MCF 10A (cell line): ENCODE measurements around the gene TMEM94. TPM values are rescaled to one million over a fixed set of nuclear protein-coding genes. Genes with fewer than 3 reads are reported as not detected.

ENCODE experiments used
- BruUV-seq: library from RNA; stranded (reverse); fragments of 400-500 nt; replicated peaks from 2 replicates; lab custom pipeline; 2021; lab: Mats Ljungman, UMichigan
- CTCF ChIA-PET: fragments of 300-600 bp; sonication (Branson Sonifier 250); formaldehyde crosslinking; extraction: SDS; loops from one replicate; lab custom pipeline; 2021; ENCODE audit warnings: antibody characterized with exemption, inconsistent platforms; lab: Yijun Ruan, JAX
- POLR2A ChIA-PET: fragments of 300-600, 350-650 bp; sonication (Branson Sonifier 250); formaldehyde crosslinking; extraction: SDS; loops from one replicate; lab custom pipeline; 2020; ENCODE audit warnings: antibody characterized with exemption, inconsistent platforms; lab: Yijun Ruan, JAX
- DNase-seq: peaks from one replicate; pipeline ENCODE4 v3.0.0-alpha.2; 2018; ENCODE audit not compliant: unreplicated experiment
- H3K27ac Mint-ChIP-seq: one replicate; pipeline ENCODE4 v1.8.0; 2022; ENCODE audit warnings: mild to moderate bottlenecking, low read depth, mixed read lengths; ENCODE audit not compliant: unreplicated experiment
- H3K27me3 Mint-ChIP-seq: one replicate; pipeline ENCODE4 v1.8.0; 2022; ENCODE audit warnings: mixed read lengths; ENCODE audit not compliant: insufficient read depth, unreplicated experiment
- H3K36me3 Mint-ChIP-seq: one replicate; pipeline ENCODE4 v1.8.0; 2022; ENCODE audit warnings: mild to moderate bottlenecking, moderate library complexity, mixed read lengths; ENCODE audit not compliant: insufficient read depth, unreplicated experiment
- H3K4me1 Mint-ChIP-seq: one replicate; pipeline ENCODE4 v1.8.0; 2022; ENCODE audit warnings: mixed read lengths; ENCODE audit not compliant: insufficient read depth, unreplicated experiment
- H3K4me3 Mint-ChIP-seq: one replicate; pipeline ENCODE4 v1.8.0; 2022; ENCODE audit warnings: mild to moderate bottlenecking, moderate library complexity, mixed read lengths; ENCODE audit not compliant: unreplicated experiment
- H3K9me3 Mint-ChIP-seq: one replicate; pipeline ENCODE4 v1.8.0; 2022; ENCODE audit warnings: mixed read lengths; ENCODE audit not compliant: unreplicated experiment
- CTCF ChIP-seq: fragments of 200-600 bp; IDR thresholded peaks from one replicate; pipeline ENCODE4 v1.8.0; 2022; ENCODE audit warnings: antibody characterized with exemption, mild to moderate bottlenecking; ENCODE audit not compliant: unreplicated experiment
- intact Hi-C: fragments of 100-400 bp; cut with micrococcal nuclease; formaldehyde crosslinking; loops from 2 replicates; pipeline ENCODE4 v1.14.1; 2022
- total RNA-seq: library from RNA; stranded (reverse); gene quantifications from 2 replicates; pipeline ENCODE4 v1.2.3, GENCODE V29; 2022

Gene TMEM94
- total RNA-seq, 1 experiment from 2014 or later = 42.8 TPM

DNA sequence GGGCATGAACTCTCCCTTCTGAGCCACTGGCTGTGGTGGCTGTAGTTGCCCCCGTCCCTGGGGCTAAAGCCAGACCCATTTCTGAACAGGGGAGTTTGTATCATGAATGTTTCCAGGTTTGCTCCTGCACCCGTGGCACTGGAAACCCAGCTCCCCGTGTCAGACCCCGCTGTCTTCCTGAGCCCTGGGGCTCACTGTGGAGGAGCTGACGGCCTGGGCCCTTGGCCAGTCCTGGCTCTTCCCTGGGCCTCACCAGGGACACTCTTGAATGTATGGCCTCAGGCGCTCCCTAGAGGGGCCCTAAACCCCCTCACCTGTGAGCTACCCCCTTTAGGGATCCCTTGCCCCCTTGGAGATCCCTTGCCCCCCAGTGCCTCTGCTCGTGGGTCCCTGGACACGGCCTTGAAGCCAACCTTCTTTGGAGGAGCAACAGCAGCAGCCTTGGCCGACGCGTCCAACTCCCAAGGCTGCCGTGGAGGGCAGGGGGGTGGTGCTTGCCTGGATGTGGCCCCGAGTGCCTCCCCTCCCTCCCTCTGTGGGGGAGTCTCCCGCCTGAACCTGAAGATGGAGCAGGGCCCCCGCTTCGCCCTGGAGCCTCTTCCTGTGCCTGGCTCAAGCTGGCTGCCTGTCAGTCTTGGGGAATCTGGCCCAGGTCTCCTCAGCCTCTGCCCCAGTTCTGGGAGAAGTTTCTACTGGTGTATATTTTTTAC lies 43.0 kb downstream of the TMEM94 start:
- ChIA-PET CTCF (interaction anchor here (0.5 kb wide), 1 partner anchor 13 kb away, joined by 4 read pairs; no protein-coding TSS in a partner anchor), POLR2A (interaction anchor here (0.7 to 0.8 kb wide), 3 partner anchors 9 to 240 kb away, joined by 3 read pairs; no protein-coding TSS in a partner anchor)
- peaks cover 31% of the 10 kb centered on the region for H3K36me3 Mint-ChIP-seq
- H3K4me3 Mint-ChIP-seq = no peak overlapping the region
- intact Hi-C loops = no loop called here
- H3K27me3 Mint-ChIP-seq = no peaks in the 10 kb centered on the region
- BruUV-seq = no TSS peak
- no peaks in the 10 kb centered on the region for H3K9me3 Mint-ChIP-seq
- no peak for TF ChIP-seq CTCF
- no peak for DNase-seq
- H3K4me1 Mint-ChIP-seq = no peaks in the 10 kb centered on the region
- no peak overlapping the region for H3K27ac Mint-ChIP-seq

DNA sequence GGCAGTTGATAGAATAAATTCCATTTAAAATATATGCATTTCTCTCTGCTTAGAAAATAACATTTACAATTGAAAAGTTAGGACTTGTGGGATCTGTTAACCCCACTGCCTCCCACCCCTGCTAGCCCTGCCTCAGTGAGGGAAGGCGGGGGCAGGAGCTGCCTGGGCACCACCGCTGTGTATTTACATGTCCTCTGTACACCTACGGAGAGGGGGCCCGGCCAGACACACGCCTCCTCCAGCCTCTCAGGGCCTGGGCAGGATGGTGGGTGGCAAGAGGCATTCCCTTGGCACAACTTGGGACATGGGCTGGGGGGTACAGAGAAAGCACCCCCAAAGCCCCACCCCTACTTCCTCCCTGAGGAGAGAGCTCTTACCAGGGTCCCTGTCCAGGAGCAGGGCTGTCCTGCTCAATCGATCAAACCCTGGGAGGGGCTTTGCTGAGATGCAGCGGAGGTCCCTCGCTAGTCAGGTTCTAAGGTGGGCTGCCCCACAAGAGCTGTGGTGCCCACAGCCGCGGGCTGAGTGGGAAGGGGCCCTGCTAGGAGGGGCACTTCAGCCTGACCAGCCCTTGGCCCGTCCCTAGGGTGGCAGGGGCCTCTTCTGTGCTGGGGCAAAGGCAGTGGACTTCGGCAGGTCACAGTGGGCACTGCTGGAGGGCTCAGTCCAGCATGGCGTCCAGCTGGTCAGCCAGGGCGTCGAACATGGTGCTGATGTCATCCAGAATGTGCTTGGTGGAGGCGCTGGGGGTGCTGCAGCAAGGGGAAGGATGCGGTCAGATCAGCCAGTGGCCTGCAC lies 44.2 kb downstream of the TMEM94 start:
- no peak for DNase-seq
- Mint-ChIP-seq H3K4me3 (no peak overlapping the region), H3K27ac (no peak overlapping the region), H3K4me1 (no peaks in the 10 kb centered on the region), H3K9me3 (no peaks in the 10 kb centered on the region), H3K27me3 (no peaks in the 10 kb centered on the region), H3K36me3 (peaks cover 34% of the 10 kb centered on the region)
- BruUV-seq = TSS peak; percentile 33
- TF ChIP-seq CTCF = no peak
- ChIA-PET CTCF (interaction anchor here (0.6 to 1.4 kb wide), 3 partner anchors 14 to 37 kb away, joined by 3 to 5 read pairs (median 3); partner anchors contain the start of gene TSEN54), POLR2A (interaction anchor here (0.7 kb wide), 1 partner anchor 197 kb away, joined by 3 read pairs; no protein-coding TSS in a partner anchor)
- intact Hi-C loops = no loop called here

DNA sequence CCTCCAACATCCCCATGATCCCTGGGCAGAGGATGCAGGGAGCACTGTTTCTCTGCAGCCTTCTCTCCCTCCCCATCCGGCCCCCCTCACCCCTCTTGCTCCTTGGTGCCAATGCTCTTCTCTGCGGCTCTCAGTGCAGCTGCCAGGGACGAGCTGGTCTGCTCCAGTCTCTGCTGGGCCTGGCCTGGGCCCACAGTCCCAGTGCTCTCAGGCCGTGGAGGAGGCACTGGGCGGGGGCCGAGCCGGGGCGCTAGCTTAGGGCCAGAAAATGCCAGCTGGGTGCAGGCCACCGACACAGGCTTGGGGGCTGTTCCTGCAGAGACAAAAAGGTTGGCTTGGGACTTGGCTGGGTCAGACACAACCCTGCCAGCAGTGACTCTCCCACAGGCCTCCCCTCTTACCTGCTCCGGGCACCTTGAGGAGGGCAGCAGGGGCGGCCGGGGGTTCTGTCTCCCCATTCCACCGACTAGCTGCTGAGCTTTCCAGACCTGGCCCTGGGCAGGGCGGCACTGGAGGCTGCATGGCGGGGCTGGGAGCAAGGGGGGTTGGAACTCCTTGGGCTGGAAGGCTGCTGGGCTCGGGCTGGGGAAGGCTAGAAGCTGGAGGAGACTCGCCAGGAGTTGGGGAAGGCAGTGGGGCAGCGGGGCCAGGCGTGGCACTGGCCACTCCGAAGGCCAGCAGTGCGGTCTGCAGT lies 45.1 kb downstream of the TMEM94 start:
- TF ChIP-seq CTCF = no peak
- H3K9me3 Mint-ChIP-seq = no peaks in the 10 kb centered on the region
- CTCF ChIA-PET = interaction anchor here (0.6 to 1.4 kb wide), 3 partner anchors 13 to 38 kb away, joined by 3 to 5 read pairs (median 3); partner anchors contain the start of gene TSEN54
- intact Hi-C loops = no loop called here
- BruUV-seq = no TSS peak
- H3K27me3 Mint-ChIP-seq = no peaks in the 10 kb centered on the region
- H3K4me3 Mint-ChIP-seq = no peak overlapping the region
- no peak overlapping the region for H3K27ac Mint-ChIP-seq
- no peaks in the 10 kb centered on the region for H3K4me1 Mint-ChIP-seq
- no peak for DNase-seq
- POLR2A ChIA-PET = interaction anchor here (0.7 kb wide), 1 partner anchor 198 kb away, joined by 3 read pairs; no protein-coding TSS in a partner anchor
- H3K36me3 Mint-ChIP-seq = peaks cover 32% of the 10 kb centered on the region
